DLD1 (cell line): ENCODE results near the gene CENPP.

ENCODE experiments used
- in situ Hi-C: cut with HindIII; loops from 2 replicates; pipeline ENCODE4 v1.10.0; 2017; ENCODE audit warnings: low sequenced_read_pairs

CENPP gene

GRCh38 chr9:92501671-92502393 is 176.1 kb downstream of the CENPP start:
- in situ Hi-C loops, result no loop called here

GRCh38 chr9:92503156-92503555 is 177.4 kb downstream of the CENPP start:
- in situ Hi-C loops, result no loop called here

- in situ Hi-C loops, result no loop called here
Measured at GRCh38 chr9:92504881-92505280, 179.1 kb downstream of the CENPP start.

- in situ Hi-C loops, result no loop called here
Measured at GRCh38 chr9:92506184-92506857, 180.6 kb downstream of the CENPP start.

GRCh38 chr9:92507005-92507404 is 181.3 kb downstream of the CENPP start:
- in situ Hi-C loops, result no loop called here

GRCh38 chr9:92507496-92507895 is 181.7 kb downstream of the CENPP start:
- in situ Hi-C loops, result no loop called here

- in situ Hi-C loops, result no loop called here
Measured at GRCh38 chr9:92508018-92508820, 182.5 kb downstream of the CENPP start.

GRCh38 chr9:92509050-92509449 is 183.3 kb downstream of the CENPP start:
- in situ Hi-C loops, result no loop called here

GRCh38 chr9:92510747-92511146 is 185.0 kb downstream of the CENPP start:
- in situ Hi-C loops, result no loop called here

GRCh38 chr9:92512622-92513021 is 186.9 kb downstream of the CENPP start:
- in situ Hi-C loops, result no loop called here

- in situ Hi-C loops, result no loop called here
Measured at GRCh38 chr9:92513349-92513748, 187.6 kb downstream of the CENPP start.

- in situ Hi-C loops, result no loop called here
Measured at GRCh38 chr9:92514635-92515034, 188.9 kb downstream of the CENPP start.

GRCh38 chr9:92516521-92516920 is 190.8 kb downstream of the CENPP start:
- in situ Hi-C loops, result no loop called here

- in situ Hi-C loops, result no loop called here
Measured at GRCh38 chr9:92517046-92517445, 191.3 kb downstream of the CENPP start.

- in situ Hi-C loops, result no loop called here
Measured at GRCh38 chr9:92518199-92518598, 192.4 kb downstream of the CENPP start.

- in situ Hi-C loops, result no loop called here
Measured at GRCh38 chr9:92520837-92521236, 195.1 kb downstream of the CENPP start.

- in situ Hi-C loops, result no loop called here
Measured at GRCh38 chr9:92522983-92523970, 197.5 kb downstream of the CENPP start.

GRCh38 chr9:92524881-92525280 is 199.1 kb downstream of the CENPP start:
- in situ Hi-C loops, result no loop called here

- in situ Hi-C loops, result no loop called here
Measured at GRCh38 chr9:92525306-92525705, 199.6 kb downstream of the CENPP start.

GRCh38 chr9:92527291-92527828 is 201.6 kb downstream of the CENPP start:
- in situ Hi-C loops, result no loop called here
